Measurements from ENCODE around the gene NINL.

GRCh38 chr20:25485872-25486271, 99.5 kb downstream of the NINL start:
- TF ChIP-seq CTCF (optimal IDR thresholded peaks at IDR 0.05 in 1 of 3, IDR thresholded peaks at IDR 0.05 in 1 of 3, conservative IDR thresholded peaks at IDR 0.05 in 1 of 3; ENCODE audit: extremely low read depth in 1 of 3, insufficient read depth in 2 of 3, low read length in 3 of 3) (no peak), EZH2 (IDR thresholded peaks at IDR 0.05; ENCODE audit: low read length) (no peak)
